Epithelial cell of proximal tubule (primary cell): Measurements from ENCODE around the gene LGALS4. TPM values are rescaled to one million over a fixed set of nuclear protein-coding genes. Genes with fewer than 3 reads are reported as not detected.

Experiments
- DNase-seq: peaks from one replicate; pipeline ENCODE4 v3.0.0-alpha.2; 2011; ENCODE audit warnings: low read depth
- H3K4me3 ChIP-seq: 2 replicates; pipeline ENCODE4 v1.5.1; 2011; ENCODE audit warnings: low read depth, mild to moderate bottlenecking, low read length
- CTCF ChIP-seq: conservative IDR thresholded peaks from 2 replicates; pipeline ENCODE4 v1.5.1; 2012; ENCODE audit warnings: low read depth, mild to moderate bottlenecking, low read length
- total RNA-seq: library from RNA; depleted of rRNA; stranded (reverse); fragments of >200 nt; gene quantifications from 2 replicates; pipeline ENCODE4 v1.2.3, GENCODE V29; 2015

LGALS4 gene
- total RNA-seq, 1 donor from 2014 or later, result not detected

- no peak overlapping the region for H3K4me3 ChIP-seq
- no peak for DNase-seq
- no peak for TF ChIP-seq CTCF
Observed at GRCh38 chr19:38836983-38837626, 24.4 kb upstream of the LGALS4 start.

GRCh38 chr19:38836159-38836982 lies 23.6 kb upstream of the LGALS4 start:
- no peak for TF ChIP-seq CTCF
- H3K4me3 ChIP-seq, result no peak overlapping the region
- no peak for DNase-seq

GRCh38 chr19:38834590-38834989 lies 21.8 kb upstream of the LGALS4 start:
- no peak for TF ChIP-seq CTCF
- no peak for DNase-seq
- no peak overlapping the region for H3K4me3 ChIP-seq

- no peak for TF ChIP-seq CTCF
- no peak overlapping the region for H3K4me3 ChIP-seq
- DNase-seq, result no peak
Observed at GRCh38 chr19:38834104-38834490, 21.4 kb upstream of the LGALS4 start.

- DNase-seq, result no peak
- no peak overlapping the region for H3K4me3 ChIP-seq
- no peak for TF ChIP-seq CTCF
Observed at GRCh38 chr19:38833092-38833425, 20.3 kb upstream of the LGALS4 start.

GRCh38 chr19:38831142-38831605 lies 18.4 kb upstream of the LGALS4 start:
- TF ChIP-seq CTCF, result no peak
- peak; percentile 77 for DNase-seq
- H3K4me3 ChIP-seq, result peak overlapping the region; percentile 80
